HG03066 (cell line): ENCODE measurements around the gene ATP6V0A4.
"Not testable (repeated sequence)": the region's sequence is repeated elsewhere in the genome, so short reads cannot be mapped to it uniquely, and the experiment has no call there.

ENCODE experiments used
- ATAC-seq: cut with Tn5 transposase; IDR thresholded peaks from one replicate; pipeline ENCODE4 v1.9.1; 2021; ENCODE audit warnings: low read depth; ENCODE audit not compliant: unreplicated experiment

ATP6V0A4 gene

DNA sequence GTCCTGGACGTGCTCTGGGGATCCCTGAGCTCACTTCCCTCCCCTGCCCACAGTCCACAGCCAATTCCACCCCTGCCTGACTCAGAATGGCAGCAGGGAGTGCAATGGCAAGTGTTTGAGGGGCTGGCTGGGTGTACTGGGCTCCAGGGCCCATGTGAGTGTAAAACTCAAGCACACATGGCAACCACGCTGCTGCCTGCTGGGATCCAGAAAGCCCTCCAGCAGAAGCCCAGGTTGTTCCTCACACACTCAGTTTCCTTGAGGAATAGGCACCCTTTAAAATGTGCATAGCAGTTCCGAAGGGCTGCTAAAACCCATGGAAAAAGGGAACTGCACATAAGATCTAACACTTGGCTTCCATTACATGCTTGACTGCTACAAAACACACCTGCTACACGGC is 11.3 kb upstream of the ATP6V0A4 start:
- ATAC-seq: no peak

GRCh38 chr7:138804618-138805017 is 6.6 kb upstream of the ATP6V0A4 start:
- no peak for ATAC-seq

DNA sequence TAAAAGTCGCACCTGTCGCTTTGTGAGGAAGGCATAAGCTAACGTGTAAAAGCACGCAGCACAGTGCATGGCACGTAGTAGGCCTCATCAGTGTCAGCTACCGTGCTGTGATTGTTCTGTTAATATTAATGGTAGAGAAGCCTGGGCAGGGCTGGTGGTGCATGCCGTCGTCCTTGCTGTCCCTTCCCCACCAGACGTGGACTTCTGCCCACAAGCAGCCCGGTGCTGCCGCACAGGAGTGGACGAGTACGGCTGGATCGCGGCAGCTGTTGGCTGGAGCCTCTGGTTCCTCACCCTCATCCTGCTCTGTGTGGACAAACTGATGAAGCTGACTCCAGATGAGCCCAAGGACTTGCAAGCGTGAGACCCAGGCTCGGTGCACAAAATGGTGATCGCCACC is 4.7 kb upstream of the ATP6V0A4 start:
- ATAC-seq: no peak

DNA sequence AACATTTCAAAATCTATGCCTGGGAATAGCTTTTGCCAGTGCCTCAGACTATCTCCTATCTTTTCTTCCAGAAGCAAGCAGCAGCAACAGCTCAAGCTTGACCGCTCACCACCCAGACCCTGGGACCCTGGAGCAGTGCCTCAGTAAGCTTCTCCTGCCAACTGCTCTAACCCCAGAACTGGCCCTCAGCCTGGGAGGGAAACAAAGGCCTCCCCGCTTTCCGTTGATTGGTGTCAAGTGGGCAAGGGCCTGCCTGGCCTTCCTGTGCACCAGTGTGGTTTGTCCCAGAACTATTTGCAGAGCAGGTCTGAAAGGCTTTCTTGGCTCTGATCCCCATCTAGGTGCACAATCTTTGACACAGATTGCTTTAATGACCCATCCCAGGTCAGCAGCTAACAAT is 3.3 kb upstream of the ATP6V0A4 start:
- no peak for ATAC-seq

- ATAC-seq: no peak
These were observed 1.5 kb upstream of the ATP6V0A4 start for GRCh38 chr7:138799336-138800000.

DNA sequence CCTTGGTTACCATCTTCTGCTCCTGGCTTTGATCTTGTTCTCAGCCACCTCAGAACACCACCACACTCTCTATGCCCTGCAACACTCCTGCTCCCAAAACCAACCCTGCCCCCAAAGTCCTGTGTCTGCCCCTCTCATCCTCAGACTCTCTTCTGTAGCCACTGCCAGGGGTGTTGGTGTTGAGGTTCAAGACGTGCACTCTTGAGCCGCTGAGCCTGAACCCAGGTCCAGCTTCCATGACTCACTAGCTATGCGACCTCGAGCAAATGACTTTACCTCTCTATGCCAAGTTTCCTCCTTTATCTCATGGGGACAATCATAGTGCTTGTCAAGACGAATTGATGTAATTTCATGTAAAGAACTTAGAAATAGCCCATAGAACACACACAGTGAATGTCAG is 840 bp upstream of the ATP6V0A4 start:
- ATAC-seq: no peak

- ATAC-seq: not testable (repeated sequence)
These were observed 950 bp downstream of the ATP6V0A4 start for GRCh38 chr7:138797046-138797445.

GRCh38 chr7:138796038-138796615 is 1.9 kb downstream of the ATP6V0A4 start:
- no peak for ATAC-seq

DNA sequence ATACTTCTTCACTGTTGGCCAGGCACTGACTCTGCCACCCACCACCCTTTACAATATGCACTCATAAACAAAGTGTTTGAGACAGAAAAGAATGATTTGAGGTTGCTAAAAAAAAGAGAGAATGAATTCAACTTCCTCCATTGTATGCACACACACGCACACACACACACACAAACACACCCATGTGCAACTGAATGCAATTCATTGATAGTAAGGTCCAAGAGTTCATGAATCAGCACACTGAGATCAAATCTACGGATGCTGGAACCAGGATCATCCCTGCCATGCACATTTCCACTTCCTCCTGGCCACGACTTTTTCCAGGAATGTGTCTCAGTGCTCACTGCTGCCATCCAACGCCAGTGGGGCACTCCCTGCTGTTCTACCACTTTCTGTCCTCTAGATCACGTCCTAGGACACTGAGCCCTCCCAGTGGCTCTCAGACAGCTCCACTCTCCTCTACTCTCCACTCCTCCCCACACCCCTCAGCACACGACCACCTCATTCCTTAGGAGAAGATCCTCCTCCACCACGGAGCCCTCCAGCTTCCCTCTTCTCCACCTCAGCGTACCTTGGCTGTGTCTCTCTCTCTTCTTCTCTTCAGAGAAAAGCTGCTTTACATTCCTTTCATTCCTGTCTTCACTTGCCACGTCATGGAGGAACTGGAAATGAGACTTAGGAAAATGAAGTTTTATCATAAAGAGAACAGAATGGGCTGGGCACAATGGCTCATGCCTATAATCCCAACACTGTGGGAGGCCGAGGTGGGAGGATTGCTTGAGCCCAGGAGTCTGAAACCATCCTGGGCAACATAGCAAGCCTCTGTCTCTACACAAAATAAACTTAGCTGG is 12.2 kb downstream of the ATP6V0A4 start:
- no peak for ATAC-seq

DNA sequence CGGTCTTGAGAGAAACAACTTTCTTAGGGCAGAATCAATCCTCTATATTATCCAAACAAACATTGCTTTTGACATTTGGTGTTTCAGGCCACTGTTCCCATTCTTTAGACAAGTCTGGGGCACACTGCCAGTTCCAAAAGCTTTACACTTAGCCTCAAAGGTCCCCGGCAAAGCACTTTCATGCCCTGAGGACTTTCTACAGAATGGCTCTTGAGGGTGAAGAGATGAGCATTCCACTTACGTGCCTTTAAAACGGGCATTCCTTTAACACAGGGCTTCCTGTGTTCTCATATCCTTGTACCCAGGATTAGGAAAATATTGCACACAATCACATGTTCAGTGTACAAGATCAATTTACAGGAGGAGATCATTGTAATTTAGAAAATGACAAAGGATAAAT is 13.3 kb downstream of the ATP6V0A4 start:
- no peak for ATAC-seq

DNA sequence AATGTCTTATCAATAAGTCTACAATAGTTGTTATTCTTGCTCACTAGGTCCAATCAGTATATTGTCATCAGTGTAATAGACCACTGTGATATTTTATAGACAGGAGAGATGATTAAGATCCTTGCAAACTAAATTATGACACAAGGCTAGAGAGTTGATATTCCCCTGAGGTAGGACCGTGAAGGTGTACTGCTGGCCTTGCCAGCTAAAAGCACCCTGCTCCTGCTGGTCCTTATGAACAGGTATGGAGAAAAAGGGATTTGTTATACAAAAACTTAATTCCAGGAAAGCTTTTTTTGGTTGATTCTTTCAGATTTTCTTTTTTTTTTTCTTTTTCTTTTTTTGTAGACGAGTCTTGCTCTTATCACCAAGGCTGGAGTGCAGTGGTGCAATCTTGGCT is 17.0 kb downstream of the ATP6V0A4 start:
- no peak for ATAC-seq

DNA sequence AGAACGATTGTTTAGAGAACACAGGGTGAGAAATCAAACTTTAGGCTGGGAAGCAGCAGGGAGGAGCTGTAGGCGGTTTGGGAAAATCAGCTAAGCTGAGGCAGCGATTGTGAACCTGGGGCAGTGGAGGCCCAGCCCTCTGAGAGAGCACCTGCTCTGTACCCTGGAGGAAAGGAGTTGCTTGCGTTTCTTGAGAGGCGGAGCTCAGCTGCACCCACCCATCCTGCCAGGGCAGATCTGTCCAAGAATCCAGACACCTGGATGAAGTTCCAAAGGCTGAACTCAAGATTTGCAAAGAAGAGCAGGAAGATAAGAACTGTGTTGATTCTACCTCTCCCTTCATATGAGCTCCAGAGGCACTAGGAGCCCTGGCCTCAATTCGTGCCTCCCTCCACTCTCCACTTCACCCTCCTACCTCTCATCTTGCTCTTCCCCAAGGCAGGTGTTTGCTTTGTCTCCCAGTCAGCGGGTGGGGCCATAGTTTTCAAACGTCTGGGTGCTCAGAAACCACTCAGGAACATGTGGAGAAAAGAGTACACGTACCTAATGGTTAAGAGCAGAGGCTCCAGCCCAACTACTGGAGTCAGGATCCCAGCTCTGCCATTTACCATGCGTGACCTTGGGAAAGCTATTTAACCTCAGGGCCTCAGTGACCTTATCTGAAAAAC is 21.7 kb downstream of the ATP6V0A4 start:
- no peak for ATAC-seq

DNA sequence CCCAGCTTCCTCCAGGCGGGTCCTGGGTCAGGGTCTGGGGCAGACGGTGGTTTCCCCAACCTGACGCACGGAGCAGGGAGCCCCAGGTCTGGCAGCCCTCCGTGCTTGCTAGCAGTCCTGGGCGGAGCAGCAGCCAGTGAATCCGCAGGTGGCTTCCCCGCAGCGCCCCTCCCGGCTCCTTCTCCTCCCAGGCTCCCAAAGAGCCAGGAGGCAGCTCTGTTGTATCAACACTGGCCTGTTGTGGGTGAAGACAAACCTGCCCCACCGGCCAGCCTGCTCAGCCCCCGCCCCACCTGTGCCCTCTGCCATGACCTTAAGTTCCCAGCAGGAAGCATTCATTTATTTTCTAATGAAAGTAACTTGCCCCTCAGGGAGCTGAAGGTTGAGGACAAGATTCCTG is 24.2 kb downstream of the ATP6V0A4 start:
- ATAC-seq: no peak

- ATAC-seq: no peak
These were observed 24.8 kb downstream of the ATP6V0A4 start for GRCh38 chr7:138773176-138773575.

- ATAC-seq: no peak
These were observed 27.1 kb downstream of the ATP6V0A4 start for GRCh38 chr7:138770904-138771303.

DNA sequence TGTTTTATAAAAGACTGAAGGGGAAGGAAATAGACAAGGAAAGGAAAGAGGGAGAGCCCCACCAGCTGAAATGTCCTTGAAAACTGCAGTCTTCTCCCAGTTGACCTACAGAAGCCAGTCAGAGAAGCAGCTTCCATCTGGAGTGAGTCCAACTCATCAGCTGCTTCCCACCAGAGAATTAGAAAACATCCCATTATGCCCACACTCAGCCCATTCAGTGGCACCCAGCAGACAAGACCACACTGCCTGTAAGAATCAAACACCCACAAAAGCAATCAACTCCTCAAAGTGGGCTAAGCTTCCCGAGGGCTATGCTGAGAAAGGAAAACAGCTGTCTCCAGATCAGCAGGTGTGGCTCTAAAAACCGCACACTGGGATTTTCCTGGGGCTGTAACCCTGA is 29.8 kb downstream of the ATP6V0A4 start:
- ATAC-seq: no peak

DNA sequence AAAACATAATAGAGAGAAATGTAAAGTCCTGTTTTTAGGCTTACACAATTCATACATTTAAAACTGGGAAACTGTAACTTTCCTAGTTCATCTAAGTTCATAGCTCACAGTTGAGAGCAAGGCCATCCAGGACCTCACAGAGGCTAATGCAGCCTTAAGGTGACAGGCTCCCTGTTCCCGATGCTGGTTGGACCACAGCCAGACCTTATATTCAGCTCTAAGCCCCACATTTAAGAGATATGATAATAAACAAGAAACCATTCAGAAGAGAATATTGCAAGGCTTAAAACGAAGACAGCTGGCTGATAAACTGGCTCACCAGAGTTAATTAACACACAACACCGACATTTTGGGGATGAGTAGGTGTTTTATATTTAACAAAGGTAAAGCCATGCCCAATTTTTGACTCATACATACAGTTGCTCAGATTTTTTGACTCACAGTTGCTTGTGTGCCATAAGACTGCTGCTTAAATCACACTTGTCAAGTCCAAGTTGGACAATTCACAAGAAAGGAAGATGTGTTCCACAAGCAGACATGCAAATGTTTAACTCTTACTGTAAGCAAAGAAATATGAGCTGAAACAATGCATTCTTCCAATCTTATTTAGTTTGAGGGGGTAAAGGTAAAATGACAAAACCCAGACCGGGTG is 41.3 kb downstream of the ATP6V0A4 start:
- ATAC-seq: no peak

GRCh38 chr7:138755842-138756590 is 42.0 kb downstream of the ATP6V0A4 start:
- ATAC-seq: no peak

DNA sequence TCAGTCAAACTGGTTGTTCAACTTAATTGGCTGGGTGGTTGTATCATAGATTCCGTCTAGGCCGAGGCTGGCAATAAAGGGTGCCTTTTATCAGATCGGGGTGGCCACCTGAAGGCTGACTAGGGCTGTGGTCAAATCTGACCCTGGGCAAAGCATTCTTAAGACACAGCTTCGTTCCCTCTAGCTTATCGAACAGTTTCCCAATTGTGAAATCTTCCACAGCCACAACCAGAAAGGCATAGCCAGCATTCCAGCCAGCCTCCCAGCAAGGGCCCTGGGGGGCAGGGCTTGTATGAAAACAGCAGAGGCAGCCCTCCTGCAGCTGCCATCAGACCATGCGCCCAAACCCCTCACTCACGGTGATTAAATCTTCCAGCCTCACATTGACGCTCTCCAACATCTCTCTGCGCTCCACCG is 42.7 kb downstream of the ATP6V0A4 start:
- ATAC-seq: no peak

DNA sequence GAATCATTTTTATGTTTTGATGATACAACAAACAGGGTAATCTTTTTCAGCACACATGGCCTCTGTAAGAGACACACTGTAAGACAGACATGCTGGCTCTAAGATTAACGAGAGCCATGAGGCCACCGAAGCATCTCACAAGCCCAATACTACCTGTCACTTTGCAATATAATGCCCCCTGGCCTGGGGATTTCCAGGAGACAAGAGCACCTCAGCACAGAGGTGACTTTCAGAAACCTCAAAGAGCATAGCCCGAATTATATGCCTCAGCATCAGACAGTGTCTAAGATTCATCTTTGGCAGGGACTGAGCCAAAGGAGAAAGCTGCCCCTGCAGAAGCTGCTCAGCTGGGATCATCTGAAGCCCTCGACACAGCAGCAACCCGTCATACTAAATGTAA is 44.4 kb downstream of the ATP6V0A4 start:
- ATAC-seq: no peak
